Measurements from ENCODE around the gene SHF.

The SHF gene

GRCh38 chr15:45225506-45226273, 37.9 kb upstream of the SHF start:
- H2AK5ac ChIP-seq (ENCODE audit: low read length), result no peak overlapping the region
- H3K36me3 ChIP-seq (ENCODE audit: control insufficient read depth in 1 of 2, insufficient read depth in 2 of 2, low read length in 2 of 2), result no peaks in the 10 kb centered on the region
- no peaks in the 10 kb centered on the region for H3K79me1 ChIP-seq (ENCODE audit: low read length)
- H3K4me1 ChIP-seq (ENCODE audit: control insufficient read depth in 1 of 2, insufficient read depth in 2 of 2, low read length in 2 of 2), result no peaks in the 10 kb centered on the region
- H4K8ac ChIP-seq (ENCODE audit: low read depth, low read length), result no peak overlapping the region
- H3K27ac ChIP-seq (ENCODE audit: low read depth, low read length), result no peak overlapping the region
- peaks cover 1% of the 10 kb centered on the region for H3K9me3 ChIP-seq (ENCODE audit: insufficient read depth, low read depth, low read length)
- H4K91ac ChIP-seq (ENCODE audit: low read depth, low read length), result no peak overlapping the region
- H3K14ac ChIP-seq (ENCODE audit: low read length), result no peak overlapping the region
- no CpG with 5 or more reads among the region's 11 CpGs for WGBS (ENCODE audit: extremely low coverage, insufficient coverage, insufficient read length)
- no peak overlapping the region for H2BK5ac ChIP-seq (ENCODE audit: low read depth, low read length, poor library complexity)
- no peak overlapping the region for H3K9ac ChIP-seq (ENCODE audit: low read length)
- H2AFZ ChIP-seq (ENCODE audit: insufficient read depth, low read length, poor library complexity), result no peak overlapping the region
- no peak overlapping the region for H3K4me2 ChIP-seq (ENCODE audit: low read length)
- no peaks in the 10 kb centered on the region for H3K79me2 ChIP-seq (ENCODE audit: control insufficient read depth, insufficient read depth, low read length, poor library complexity)
- no peak overlapping the region for H2BK12ac ChIP-seq (ENCODE audit: low read length)
- H3K4me3 ChIP-seq (ENCODE audit: low read depth, low read length), result no peak overlapping the region
- no peak overlapping the region for H3K23ac ChIP-seq (ENCODE audit: low read length)
- no peak overlapping the region for H2BK120ac ChIP-seq (ENCODE audit: insufficient read depth, low read length, poor library complexity)
- no peak overlapping the region for H3K18ac ChIP-seq (ENCODE audit: low read length)
- no peak for DNase-seq
- no peak overlapping the region for H3K4ac ChIP-seq (ENCODE audit: low read depth, low read length)
- H4K12ac ChIP-seq (ENCODE audit: low read depth, low read length), result no peak overlapping the region
- H3K27me3 ChIP-seq (ENCODE audit: insufficient read depth, low read length), result no peaks in the 10 kb centered on the region

- no peak overlapping the region for H3K4ac ChIP-seq (ENCODE audit: low read depth, low read length)
- WGBS (ENCODE audit: extremely low coverage, insufficient coverage, insufficient read length), result no CpG with 5 or more reads among the region's 5 CpGs
- peaks cover 1% of the 10 kb centered on the region for H3K9me3 ChIP-seq (ENCODE audit: insufficient read depth, low read depth, low read length)
- H2BK12ac ChIP-seq (ENCODE audit: low read length), result no peak overlapping the region
- H2AFZ ChIP-seq (ENCODE audit: insufficient read depth, low read length, poor library complexity), result no peak overlapping the region
- H3K18ac ChIP-seq (ENCODE audit: low read length), result no peak overlapping the region
- no peak overlapping the region for H3K27ac ChIP-seq (ENCODE audit: low read depth, low read length)
- H2BK120ac ChIP-seq (ENCODE audit: insufficient read depth, low read length, poor library complexity), result no peak overlapping the region
- no peak overlapping the region for H3K4me2 ChIP-seq (ENCODE audit: low read length)
- no peak for DNase-seq
- H3K36me3 ChIP-seq (ENCODE audit: control insufficient read depth in 1 of 2, insufficient read depth in 2 of 2, low read length in 2 of 2), result no peaks in the 10 kb centered on the region
- no peaks in the 10 kb centered on the region for H3K27me3 ChIP-seq (ENCODE audit: insufficient read depth, low read length)
- no peak overlapping the region for H4K12ac ChIP-seq (ENCODE audit: low read depth, low read length)
- H3K23ac ChIP-seq (ENCODE audit: low read length), result no peak overlapping the region
- no peak overlapping the region for H3K9ac ChIP-seq (ENCODE audit: low read length)
- no peaks in the 10 kb centered on the region for H3K4me1 ChIP-seq (ENCODE audit: control insufficient read depth in 1 of 2, insufficient read depth in 2 of 2, low read length in 2 of 2)
- no peak overlapping the region for H2BK5ac ChIP-seq (ENCODE audit: low read depth, low read length, poor library complexity)
- no peak overlapping the region for H2AK5ac ChIP-seq (ENCODE audit: low read length)
- H3K14ac ChIP-seq (ENCODE audit: low read length), result no peak overlapping the region
- no peaks in the 10 kb centered on the region for H3K79me2 ChIP-seq (ENCODE audit: control insufficient read depth, insufficient read depth, low read length, poor library complexity)
- no peak overlapping the region for H4K8ac ChIP-seq (ENCODE audit: low read depth, low read length)
- no peak overlapping the region for H3K4me3 ChIP-seq (ENCODE audit: low read depth, low read length)
- H3K79me1 ChIP-seq (ENCODE audit: low read length), result no peaks in the 10 kb centered on the region
- H4K91ac ChIP-seq (ENCODE audit: low read depth, low read length), result no peak overlapping the region
Observed at GRCh38 chr15:45224621-45225217, 37.0 kb upstream of the SHF start.

GRCh38 chr15:45221967-45222366, 34.2 kb upstream of the SHF start:
- H2BK120ac ChIP-seq (ENCODE audit: insufficient read depth, low read length, poor library complexity), result no peak overlapping the region
- no peak overlapping the region for H3K18ac ChIP-seq (ENCODE audit: low read length)
- H3K14ac ChIP-seq (ENCODE audit: low read length), result no peak overlapping the region
- no CpG with 5 or more reads among the region's 4 CpGs for WGBS (ENCODE audit: extremely low coverage, insufficient coverage, insufficient read length)
- H3K27me3 ChIP-seq (ENCODE audit: insufficient read depth, low read length), result no peaks in the 10 kb centered on the region
- H3K23ac ChIP-seq (ENCODE audit: low read length), result no peak overlapping the region
- no peak overlapping the region for H4K12ac ChIP-seq (ENCODE audit: low read depth, low read length)
- H3K79me1 ChIP-seq (ENCODE audit: low read length), result no peaks in the 10 kb centered on the region
- H2BK5ac ChIP-seq (ENCODE audit: low read depth, low read length, poor library complexity), result no peak overlapping the region
- no peak overlapping the region for H4K91ac ChIP-seq (ENCODE audit: low read depth, low read length)
- no peak overlapping the region for H2AK5ac ChIP-seq (ENCODE audit: low read length)
- H3K36me3 ChIP-seq (ENCODE audit: control insufficient read depth in 1 of 2, insufficient read depth in 2 of 2, low read length in 2 of 2), result no peaks in the 10 kb centered on the region
- H3K4me3 ChIP-seq (ENCODE audit: low read depth, low read length), result no peak overlapping the region
- H3K4ac ChIP-seq (ENCODE audit: low read depth, low read length), result no peak overlapping the region
- H2BK12ac ChIP-seq (ENCODE audit: low read length), result no peak overlapping the region
- no peak overlapping the region for H3K4me2 ChIP-seq (ENCODE audit: low read length)
- H3K79me2 ChIP-seq (ENCODE audit: control insufficient read depth, insufficient read depth, low read length, poor library complexity), result no peaks in the 10 kb centered on the region
- no peak for DNase-seq
- no peak overlapping the region for H3K9ac ChIP-seq (ENCODE audit: low read length)
- no peak overlapping the region for H4K8ac ChIP-seq (ENCODE audit: low read depth, low read length)
- no peak overlapping the region for H3K27ac ChIP-seq (ENCODE audit: low read depth, low read length)
- H3K4me1 ChIP-seq (ENCODE audit: control insufficient read depth in 1 of 2, insufficient read depth in 2 of 2, low read length in 2 of 2), result no peaks in the 10 kb centered on the region
- no peaks in the 10 kb centered on the region for H3K9me3 ChIP-seq (ENCODE audit: insufficient read depth, low read depth, low read length)
- no peak overlapping the region for H2AFZ ChIP-seq (ENCODE audit: insufficient read depth, low read length, poor library complexity)

GRCh38 chr15:45221053-45221599, 33.4 kb upstream of the SHF start:
- DNase-seq, result no peak

More at GRCh38 chr15:45221053-45221599, 33.4 kb upstream of the SHF start:
- Histone ChIP-seq H3K14ac (ENCODE audit: low read length) (no peak overlapping the region), H3K23ac (ENCODE audit: low read length) (no peak overlapping the region), H4K8ac (ENCODE audit: low read depth, low read length) (no peak overlapping the region), H3K9ac (ENCODE audit: low read length) (no peak overlapping the region), H3K79me2 (ENCODE audit: control insufficient read depth, insufficient read depth, low read length, poor library complexity) (no peaks in the 10 kb centered on the region), H3K27me3 (ENCODE audit: insufficient read depth, low read length) (no peaks in the 10 kb centered on the region), H4K12ac (ENCODE audit: low read depth, low read length) (no peak overlapping the region), H2AK5ac (ENCODE audit: low read length) (no peak overlapping the region), H2AFZ (ENCODE audit: insufficient read depth, low read length, poor library complexity) (no peak overlapping the region), H3K4me3 (ENCODE audit: low read depth, low read length) (no peak overlapping the region), H3K9me3 (ENCODE audit: insufficient read depth, low read depth, low read length) (no peaks in the 10 kb centered on the region), H4K91ac (ENCODE audit: low read depth, low read length) (no peak overlapping the region), H3K4ac (ENCODE audit: low read depth, low read length) (no peak overlapping the region), H3K4me1 (ENCODE audit: control insufficient read depth in 1 of 2, insufficient read depth in 2 of 2, low read length in 2 of 2) (no peaks in the 10 kb centered on the region), H2BK12ac (ENCODE audit: low read length) (no peak overlapping the region), H3K27ac (ENCODE audit: low read depth, low read length) (no peak overlapping the region), H3K4me2 (ENCODE audit: low read length) (no peak overlapping the region), H2BK120ac (ENCODE audit: insufficient read depth, low read length, poor library complexity) (no peak overlapping the region), H3K79me1 (ENCODE audit: low read length) (no peaks in the 10 kb centered on the region), H2BK5ac (ENCODE audit: low read depth, low read length, poor library complexity) (no peak overlapping the region), H3K36me3 (ENCODE audit: control insufficient read depth in 1 of 2, insufficient read depth in 2 of 2, low read length in 2 of 2) (no peaks in the 10 kb centered on the region), H3K18ac (ENCODE audit: low read length) (no peak overlapping the region)
- no CpG with 5 or more reads among the region's 2 CpGs for WGBS (ENCODE audit: extremely low coverage, insufficient coverage, insufficient read length)

All from trophoblast cell (in vitro differentiated cells and primary cell).